ENCODE measurements around the gene IPCEF1. TPM values are rescaled to one million over a fixed set of nuclear protein-coding genes. Genes with fewer than 3 reads are reported as not detected.

Gene IPCEF1
- total RNA-seq, 4 donors from 2014 or later = 3.1 to 9.7 (median 3.4) TPM

DNA sequence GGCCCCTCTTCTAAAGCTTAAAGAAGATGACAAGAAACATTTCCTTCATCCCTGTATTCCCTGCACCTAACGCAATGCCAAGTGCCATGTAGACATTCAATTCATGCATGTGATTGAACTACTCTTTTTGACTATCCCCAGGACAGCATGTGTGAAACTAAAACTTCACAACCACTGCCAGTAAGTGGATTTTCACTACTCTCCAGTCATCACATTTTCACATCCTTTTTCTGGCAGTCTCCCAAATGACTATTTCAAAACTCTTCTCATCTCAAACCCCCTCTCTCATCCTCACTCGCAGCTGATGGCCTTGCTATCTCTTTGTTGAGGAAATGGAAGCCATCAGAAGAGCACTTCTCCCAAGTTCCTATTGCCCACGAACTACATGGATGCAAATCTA lies 194.9 kb downstream of the IPCEF1 start:
- TF ChIP-seq, protein P1, sequence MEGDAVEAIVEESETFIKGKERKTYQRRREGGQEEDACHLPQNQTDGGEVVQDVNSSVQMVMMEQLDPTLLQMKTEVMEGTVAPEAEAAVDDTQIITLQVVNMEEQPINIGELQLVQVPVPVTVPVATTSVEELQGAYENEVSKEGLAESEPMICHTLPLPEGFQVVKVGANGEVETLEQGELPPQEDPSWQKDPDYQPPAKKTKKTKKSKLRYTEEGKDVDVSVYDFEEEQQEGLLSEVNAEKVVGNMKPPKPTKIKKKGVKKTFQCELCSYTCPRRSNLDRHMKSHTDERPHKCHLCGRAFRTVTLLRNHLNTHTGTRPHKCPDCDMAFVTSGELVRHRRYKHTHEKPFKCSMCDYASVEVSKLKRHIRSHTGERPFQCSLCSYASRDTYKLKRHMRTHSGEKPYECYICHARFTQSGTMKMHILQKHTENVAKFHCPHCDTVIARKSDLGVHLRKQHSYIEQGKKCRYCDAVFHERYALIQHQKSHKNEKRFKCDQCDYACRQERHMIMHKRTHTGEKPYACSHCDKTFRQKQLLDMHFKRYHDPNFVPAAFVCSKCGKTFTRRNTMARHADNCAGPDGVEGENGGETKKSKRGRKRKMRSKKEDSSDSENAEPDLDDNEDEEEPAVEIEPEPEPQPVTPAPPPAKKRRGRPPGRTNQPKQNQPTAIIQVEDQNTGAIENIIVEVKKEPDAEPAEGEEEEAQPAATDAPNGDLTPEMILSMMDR (IDR thresholded peaks at IDR 0.05) = no peak
- no peak for TF ChIP-seq POLR2A (IDR thresholded peaks at IDR 0.05)
- DNase-seq = no peak
- no peaks in the 10 kb centered on the region for H3K9me3 ChIP-seq
- H3K36me3 ChIP-seq = no peaks in the 10 kb centered on the region
- H3K27ac ChIP-seq = no peak overlapping the region
- no peaks in the 10 kb centered on the region for H3K27me3 ChIP-seq
- H3K4me1 ChIP-seq = no peaks in the 10 kb centered on the region
- intact Hi-C loops (cut with DNase I; ENCODE audit: low total_unique reads) = no loop called here
- H3K4me3 ChIP-seq = no peak overlapping the region

GRCh38 chr6:154159126-154159525 lies 197.5 kb downstream of the IPCEF1 start:
- H3K27me3 ChIP-seq = no peaks in the 10 kb centered on the region
- H3K4me3 ChIP-seq = no peak overlapping the region
- no peak for DNase-seq
- no peaks in the 10 kb centered on the region for H3K9me3 ChIP-seq
- intact Hi-C loops (cut with DNase I; ENCODE audit: low total_unique reads) = no loop called here
- no peaks in the 10 kb centered on the region for H3K4me1 ChIP-seq
- TF ChIP-seq POLR2A (IDR thresholded peaks at IDR 0.05) = no peak
- H3K36me3 ChIP-seq = no peaks in the 10 kb centered on the region
- H3K27ac ChIP-seq = no peak overlapping the region

DNA sequence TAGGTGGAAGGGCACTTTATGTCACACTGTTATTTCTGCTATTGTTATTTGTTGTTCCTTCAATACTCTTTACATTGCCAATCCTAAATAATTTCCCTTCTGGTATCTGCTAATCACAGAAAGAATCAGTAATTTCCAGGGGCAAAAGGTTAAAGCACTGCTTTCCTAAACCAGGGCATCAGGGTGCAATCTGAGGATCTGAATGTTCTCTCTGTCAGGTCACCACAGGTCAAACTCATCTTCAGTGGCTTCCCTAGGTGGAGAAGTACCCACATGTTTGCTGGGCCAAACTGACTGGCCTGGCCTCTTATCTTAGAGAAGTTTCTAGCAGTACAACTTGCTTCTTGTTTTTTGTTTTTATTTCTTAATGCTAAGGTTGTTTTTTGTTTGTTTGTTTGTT lies 198.9 kb downstream of the IPCEF1 start:
- no peak overlapping the region for H3K4me3 ChIP-seq
- TF ChIP-seq, protein P1 (IDR thresholded peaks at IDR 0.05) = no peak
- no peak for TF ChIP-seq POLR2A (IDR thresholded peaks at IDR 0.05)
- peak overlapping the region; percentile 14 to 51 for H3K27ac ChIP-seq
- no peaks in the 10 kb centered on the region for H3K36me3 ChIP-seq
- no peaks in the 10 kb centered on the region for H3K9me3 ChIP-seq
- no peaks in the 10 kb centered on the region for H3K27me3 ChIP-seq
- intact Hi-C loops (cut with DNase I; ENCODE audit: low total_unique reads) = no loop called here
- no peak for DNase-seq
- H3K4me1 ChIP-seq = no peaks in the 10 kb centered on the region

DNA sequence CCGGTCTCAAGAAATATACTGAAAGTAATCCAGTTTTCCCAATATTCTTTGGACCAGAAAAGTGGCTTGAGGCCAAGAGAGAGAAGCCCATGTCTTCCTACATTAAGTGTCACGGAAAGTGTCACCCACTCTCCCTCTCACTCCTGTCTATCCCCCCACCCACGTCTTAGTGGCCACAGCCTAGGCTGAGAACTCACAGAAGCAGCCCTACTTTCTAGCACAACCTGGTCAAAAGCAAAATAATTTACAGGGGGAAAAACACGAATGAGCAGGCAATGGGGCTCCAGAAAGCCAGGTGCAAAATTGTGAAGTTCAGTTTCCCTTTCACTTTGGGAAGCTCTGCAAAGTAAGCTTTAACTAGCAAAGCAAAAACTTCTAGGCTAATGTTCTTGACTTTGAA lies 199.5 kb downstream of the IPCEF1 start:
- Histone ChIP-seq H3K36me3 (no peaks in the 10 kb centered on the region), H3K9me3 (no peaks in the 10 kb centered on the region), H3K4me3 (no peak overlapping the region), H3K27ac (peak overlapping the region; percentile 14 to 51), H3K4me1 (no peaks in the 10 kb centered on the region), H3K27me3 (no peaks in the 10 kb centered on the region)
- no peak for DNase-seq
- TF ChIP-seq, protein P1 (IDR thresholded peaks at IDR 0.05) = no peak
- intact Hi-C loops (cut with DNase I; ENCODE audit: low total_unique reads) = no loop called here

DNA sequence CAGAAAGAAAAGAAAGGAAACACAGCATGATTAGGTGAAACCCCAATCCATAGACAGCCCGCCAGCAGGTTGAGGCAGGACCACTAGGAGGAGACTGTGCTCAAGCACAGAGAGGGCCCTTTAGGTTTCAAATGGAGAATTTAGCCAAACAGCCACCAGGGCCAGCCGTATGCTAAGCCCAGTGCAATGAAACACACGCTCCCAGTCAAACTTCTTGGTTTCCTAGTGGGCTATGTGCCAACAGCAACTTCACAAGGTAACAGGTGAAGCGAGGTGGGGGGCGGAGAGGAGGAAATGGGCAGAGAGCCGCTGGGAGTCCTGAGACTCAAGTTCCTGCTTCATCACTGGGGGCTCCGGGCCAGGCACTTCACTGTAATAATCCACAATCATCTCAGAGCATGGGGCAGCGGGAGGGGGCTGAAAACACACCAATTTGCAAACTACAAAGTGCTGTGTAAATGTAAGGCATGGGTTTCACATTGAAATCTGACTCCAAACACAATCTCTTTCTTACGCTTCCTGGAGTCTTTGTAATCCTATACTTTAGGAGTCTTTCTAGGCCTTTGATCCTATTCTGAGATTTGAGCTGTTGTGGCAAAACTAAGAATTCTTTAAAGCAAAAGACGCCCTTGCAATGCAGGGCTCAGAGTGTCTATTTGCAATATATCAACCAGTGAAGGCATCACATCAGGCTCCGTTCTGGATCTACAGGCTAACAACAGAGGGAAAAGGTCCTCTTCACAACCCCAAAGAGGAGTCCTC lies 200.3 kb downstream of the IPCEF1 start:
- intact Hi-C loops (cut with DNase I; ENCODE audit: low total_unique reads) = no loop called here
- H3K4me1 ChIP-seq = no peaks in the 10 kb centered on the region
- peak in 1 of 2 donors; percentile 15 for DNase-seq
- H3K9me3 ChIP-seq = no peaks in the 10 kb centered on the region
- peak overlapping the region in 1 of 2 donors; percentile 51 for H3K27ac ChIP-seq
- TF ChIP-seq, protein P1 (IDR thresholded peaks at IDR 0.05) = peak in 3 of 4 experiments; percentile 21 to 32 (median 29)
- TF ChIP-seq POLR2A (IDR thresholded peaks at IDR 0.05) = no peak
- no peak overlapping the region for H3K4me3 ChIP-seq
- no peaks in the 10 kb centered on the region for H3K36me3 ChIP-seq
- no peaks in the 10 kb centered on the region for H3K27me3 ChIP-seq
